ENCODE data around the gene TNK1. TPM values are rescaled to one million over a fixed set of nuclear protein-coding genes. Genes with fewer than 3 reads are reported as not detected.
A peak's percentile ranks its signal among the peaks of the same experiment; 100 is the strongest.

TNK1 gene
- total RNA-seq, 4 donors from 2014 or later = 19.8 to 54.4 (median 44.4) TPM

GRCh38 chr17:7379134-7379533 is 1.8 kb upstream of the TNK1 start:
- Histone ChIP-seq H3K27me3 (no peaks in the 10 kb centered on the region), H3K4me3 (no peak overlapping the region), H3K9me3 (no peaks in the 10 kb centered on the region), H3K27ac (no peak overlapping the region), H3K4me1 (peaks cover 0 to 17% (median 4%) of the 10 kb centered on the region in 4 donors), H3K36me3 (no peaks in the 10 kb centered on the region)
- TF ChIP-seq POLR2A (IDR thresholded peaks at IDR 0.05) = no peak
- TF ChIP-seq, protein P1, sequence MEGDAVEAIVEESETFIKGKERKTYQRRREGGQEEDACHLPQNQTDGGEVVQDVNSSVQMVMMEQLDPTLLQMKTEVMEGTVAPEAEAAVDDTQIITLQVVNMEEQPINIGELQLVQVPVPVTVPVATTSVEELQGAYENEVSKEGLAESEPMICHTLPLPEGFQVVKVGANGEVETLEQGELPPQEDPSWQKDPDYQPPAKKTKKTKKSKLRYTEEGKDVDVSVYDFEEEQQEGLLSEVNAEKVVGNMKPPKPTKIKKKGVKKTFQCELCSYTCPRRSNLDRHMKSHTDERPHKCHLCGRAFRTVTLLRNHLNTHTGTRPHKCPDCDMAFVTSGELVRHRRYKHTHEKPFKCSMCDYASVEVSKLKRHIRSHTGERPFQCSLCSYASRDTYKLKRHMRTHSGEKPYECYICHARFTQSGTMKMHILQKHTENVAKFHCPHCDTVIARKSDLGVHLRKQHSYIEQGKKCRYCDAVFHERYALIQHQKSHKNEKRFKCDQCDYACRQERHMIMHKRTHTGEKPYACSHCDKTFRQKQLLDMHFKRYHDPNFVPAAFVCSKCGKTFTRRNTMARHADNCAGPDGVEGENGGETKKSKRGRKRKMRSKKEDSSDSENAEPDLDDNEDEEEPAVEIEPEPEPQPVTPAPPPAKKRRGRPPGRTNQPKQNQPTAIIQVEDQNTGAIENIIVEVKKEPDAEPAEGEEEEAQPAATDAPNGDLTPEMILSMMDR (IDR thresholded peaks at IDR 0.05) = no peak
- no peak for DNase-seq

DNA sequence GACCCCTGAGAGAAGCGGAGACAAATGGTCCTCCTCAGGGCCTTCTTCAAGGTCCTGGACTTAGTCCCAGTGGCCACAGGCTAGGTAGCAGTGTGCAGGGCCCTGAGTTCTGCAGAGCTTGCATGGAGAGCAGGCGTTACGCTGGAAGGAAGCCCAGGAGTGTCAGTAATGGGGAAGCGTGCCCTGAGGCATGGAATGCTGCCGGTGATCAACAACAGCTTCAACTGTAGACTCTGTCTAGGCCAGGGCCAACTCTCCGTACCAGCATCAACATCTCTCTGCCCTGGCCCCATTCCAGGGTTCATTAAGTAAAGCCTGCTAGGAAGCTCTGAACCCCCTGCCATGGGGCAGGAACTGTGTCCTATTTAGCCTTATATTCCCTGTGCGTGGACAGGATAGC is 568 bp upstream of the TNK1 start:
- H3K4me3 ChIP-seq = peak overlapping the region; percentile 24 to 73 (median 50)
- H3K9me3 ChIP-seq = no peaks in the 10 kb centered on the region
- H3K4me1 ChIP-seq = peaks cover 0 to 17% (median 7%) of the 10 kb centered on the region in 4 donors
- peak overlapping the region; percentile 55 to 82 (median 70) for H3K27ac ChIP-seq
- DNase-seq = peak in 1 of 3 donors; percentile 57
- no peaks in the 10 kb centered on the region for H3K36me3 ChIP-seq
- H3K27me3 ChIP-seq = no peaks in the 10 kb centered on the region
- TF ChIP-seq, protein P1 (IDR thresholded peaks at IDR 0.05) = peak in 1 of 6 experiments; percentile 4
- TF ChIP-seq POLR2A (IDR thresholded peaks at IDR 0.05) = no peak

GRCh38 chr17:7382901-7383300 is 2.0 kb downstream of the TNK1 start:
- Histone ChIP-seq H3K27ac (no peak overlapping the region), H3K36me3 (peaks cover 0 to 13% (median 0%) of the 10 kb centered on the region in 3 donors), H3K4me1 (peaks cover 0 to 17% (median 7%) of the 10 kb centered on the region in 4 donors), H3K4me3 (no peak overlapping the region), H3K27me3 (no peaks in the 10 kb centered on the region), H3K9me3 (no peaks in the 10 kb centered on the region)
- no peak for DNase-seq
- no peak for TF ChIP-seq POLR2A (IDR thresholded peaks at IDR 0.05)
- TF ChIP-seq, protein P1 (IDR thresholded peaks at IDR 0.05) = no peak

GRCh38 chr17:7383371-7383741 is 2.5 kb downstream of the TNK1 start:
- Histone ChIP-seq H3K27ac (peak overlapping the region in 1 of 4 donors; percentile 87), H3K4me3 (peak overlapping the region in 3 of 4 donors; percentile 46 to 61 (median 49)), H3K4me1 (peaks cover 0 to 17% (median 7%) of the 10 kb centered on the region in 4 donors), H3K27me3 (no peaks in the 10 kb centered on the region), H3K36me3 (peaks cover 0 to 17% (median 0%) of the 10 kb centered on the region in 3 donors), H3K9me3 (no peaks in the 10 kb centered on the region)
- no peak for TF ChIP-seq POLR2A (IDR thresholded peaks at IDR 0.05)
- TF ChIP-seq, protein P1 (IDR thresholded peaks at IDR 0.05) = no peak
- DNase-seq = no peak

DNA sequence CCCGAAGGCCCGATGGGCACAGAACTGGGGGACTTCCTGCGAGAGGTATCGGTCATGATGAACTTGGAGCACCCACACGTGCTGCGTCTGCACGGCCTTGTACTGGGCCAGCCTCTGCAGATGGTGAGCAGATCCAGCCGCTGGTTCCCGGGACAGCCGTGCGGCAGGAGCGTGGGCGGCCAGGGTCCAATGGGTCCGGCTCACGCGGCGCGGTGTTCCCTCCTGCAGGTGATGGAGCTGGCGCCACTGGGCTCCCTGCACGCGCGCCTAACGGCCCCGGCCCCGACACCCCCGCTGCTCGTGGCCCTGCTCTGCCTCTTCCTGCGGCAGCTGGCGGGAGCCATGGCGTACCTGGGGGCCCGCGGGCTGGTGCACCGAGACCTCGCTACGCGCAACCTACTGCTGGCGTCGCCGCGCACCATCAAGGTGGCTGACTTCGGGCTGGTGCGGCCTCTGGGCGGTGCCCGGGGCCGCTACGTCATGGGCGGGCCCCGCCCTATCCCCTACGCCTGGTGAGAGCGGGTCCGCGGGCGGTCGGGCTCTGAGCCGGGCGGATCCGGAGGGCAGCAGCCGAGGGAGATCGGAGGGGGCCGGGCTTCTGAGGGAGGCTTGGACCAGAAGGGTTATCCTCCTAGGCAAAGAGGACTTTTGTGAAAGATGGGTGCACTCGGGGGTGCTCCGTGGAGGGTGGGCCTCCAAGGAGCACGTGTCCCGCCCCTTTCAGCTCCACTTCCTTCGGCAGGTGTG is 3.0 kb downstream of the TNK1 start:
- Histone ChIP-seq H3K27me3 (no peaks in the 10 kb centered on the region), H3K4me3 (peak overlapping the region; percentile 46 to 61 (median 51)), H3K36me3 (peaks cover 0 to 23% (median 0%) of the 10 kb centered on the region in 3 donors), H3K9me3 (no peaks in the 10 kb centered on the region), H3K27ac (peak overlapping the region; percentile 61 to 87 (median 74)), H3K4me1 (peaks cover 0 to 17% (median 7%) of the 10 kb centered on the region in 4 donors)
- TF ChIP-seq, protein P1 (IDR thresholded peaks at IDR 0.05) = no peak
- TF ChIP-seq POLR2A (IDR thresholded peaks at IDR 0.05) = peak in 1 of 2 donors; percentile 37
- peak; percentile 60 to 83 (median 75) for DNase-seq
